Thoracic aorta (tissue), 2 donors: ENCODE data around the gene NCKAP5L. TPM values are rescaled to one million over a fixed set of nuclear protein-coding genes. Genes with fewer than 3 reads are reported as not detected.

Experiments
- ATAC-seq: fragments of 150-250 bp; one replicate; pipeline ENCODE4 v1.8.0; 2017; ENCODE audit warnings: low read depth; ENCODE audit not compliant: insufficient number of reproducible peaks, low FRiP score
- DNase-seq: peaks from one replicate; pipeline ENCODE4 v3.0.0-alpha.2; 2020; ENCODE audit warnings: low spot score
- H3K27ac ChIP-seq, 2 donors: fragments of 200-600 bp; sonication (generic); 1 replicate in 1 of 2; 2 replicates in 1 of 2; pipeline ENCODE4 v1.5.1; 2016; ENCODE audit warnings: mild to moderate bottlenecking in 2 of 2, moderate library complexity in 2 of 2
- H3K27me3 ChIP-seq: fragments of 200-600 bp; sonication (generic); replicated peaks from 2 replicates; pipeline ENCODE4 v1.6.0; 2016; ENCODE audit warnings: mild to moderate bottlenecking; ENCODE audit not compliant: insufficient read depth
- H3K36me3 ChIP-seq: fragments of 200-600 bp; sonication (generic); one replicate; pipeline ENCODE4 v1.5.1; 2016
- H3K4me1 ChIP-seq, 2 donors: fragments of 200-600 bp; sonication (generic); 1 replicate in 1 of 2; 2 replicates in 1 of 2; pipeline versions ENCODE4 v1.5.1 to v1.6.0; 2016; ENCODE audit warnings: low read depth in 2 of 2, mild to moderate bottlenecking in 1 of 2; ENCODE audit not compliant: control insufficient read depth in 1 of 2
- H3K4me3 ChIP-seq: fragments of 200-600 bp; sonication (generic); 2 replicates; pipeline ENCODE4 v1.5.1; 2016; ENCODE audit warnings: mild to moderate bottlenecking
- H3K9me3 ChIP-seq: fragments of 200-600 bp; sonication (generic); 2 replicates; pipeline ENCODE4 v1.5.1; 2016
- total RNA-seq, 2 donors: library from RNA; depleted of rRNA; stranded (reverse); fragments of >200 nt; gene quantifications; one replicate each; pipeline versions ENCODE4 v1.1.0 to v1.2.3, GENCODE V29; 2016
- TF ChIP-seq, protein P1 (sequence below): fragments of 200-600 bp; sonication (generic); IDR thresholded peaks from one replicate; pipeline ENCODE4 v1.5.1; 2019; ENCODE audit warnings: antibody characterized with exemption

NCKAP5L gene, protein sequence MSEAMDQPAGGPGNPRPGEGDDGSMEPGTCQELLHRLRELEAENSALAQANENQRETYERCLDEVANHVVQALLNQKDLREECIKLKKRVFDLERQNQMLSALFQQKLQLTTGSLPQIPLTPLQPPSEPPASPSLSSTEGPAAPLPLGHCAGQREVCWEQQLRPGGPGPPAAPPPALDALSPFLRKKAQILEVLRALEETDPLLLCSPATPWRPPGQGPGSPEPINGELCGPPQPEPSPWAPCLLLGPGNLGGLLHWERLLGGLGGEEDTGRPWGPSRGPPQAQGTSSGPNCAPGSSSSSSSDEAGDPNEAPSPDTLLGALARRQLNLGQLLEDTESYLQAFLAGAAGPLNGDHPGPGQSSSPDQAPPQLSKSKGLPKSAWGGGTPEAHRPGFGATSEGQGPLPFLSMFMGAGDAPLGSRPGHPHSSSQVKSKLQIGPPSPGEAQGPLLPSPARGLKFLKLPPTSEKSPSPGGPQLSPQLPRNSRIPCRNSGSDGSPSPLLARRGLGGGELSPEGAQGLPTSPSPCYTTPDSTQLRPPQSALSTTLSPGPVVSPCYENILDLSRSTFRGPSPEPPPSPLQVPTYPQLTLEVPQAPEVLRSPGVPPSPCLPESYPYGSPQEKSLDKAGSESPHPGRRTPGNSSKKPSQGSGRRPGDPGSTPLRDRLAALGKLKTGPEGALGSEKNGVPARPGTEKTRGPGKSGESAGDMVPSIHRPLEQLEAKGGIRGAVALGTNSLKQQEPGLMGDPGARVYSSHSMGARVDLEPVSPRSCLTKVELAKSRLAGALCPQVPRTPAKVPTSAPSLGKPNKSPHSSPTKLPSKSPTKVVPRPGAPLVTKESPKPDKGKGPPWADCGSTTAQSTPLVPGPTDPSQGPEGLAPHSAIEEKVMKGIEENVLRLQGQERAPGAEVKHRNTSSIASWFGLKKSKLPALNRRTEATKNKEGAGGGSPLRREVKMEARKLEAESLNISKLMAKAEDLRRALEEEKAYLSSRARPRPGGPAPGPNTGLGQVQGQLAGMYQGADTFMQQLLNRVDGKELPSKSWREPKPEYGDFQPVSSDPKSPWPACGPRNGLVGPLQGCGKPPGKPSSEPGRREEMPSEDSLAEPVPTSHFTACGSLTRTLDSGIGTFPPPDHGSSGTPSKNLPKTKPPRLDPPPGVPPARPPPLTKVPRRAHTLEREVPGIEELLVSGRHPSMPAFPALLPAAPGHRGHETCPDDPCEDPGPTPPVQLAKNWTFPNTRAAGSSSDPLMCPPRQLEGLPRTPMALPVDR (N-terminal part only)
- 10 to 100 TPM; 34.9 to 38.0 TPM for total RNA-seq

DNA sequence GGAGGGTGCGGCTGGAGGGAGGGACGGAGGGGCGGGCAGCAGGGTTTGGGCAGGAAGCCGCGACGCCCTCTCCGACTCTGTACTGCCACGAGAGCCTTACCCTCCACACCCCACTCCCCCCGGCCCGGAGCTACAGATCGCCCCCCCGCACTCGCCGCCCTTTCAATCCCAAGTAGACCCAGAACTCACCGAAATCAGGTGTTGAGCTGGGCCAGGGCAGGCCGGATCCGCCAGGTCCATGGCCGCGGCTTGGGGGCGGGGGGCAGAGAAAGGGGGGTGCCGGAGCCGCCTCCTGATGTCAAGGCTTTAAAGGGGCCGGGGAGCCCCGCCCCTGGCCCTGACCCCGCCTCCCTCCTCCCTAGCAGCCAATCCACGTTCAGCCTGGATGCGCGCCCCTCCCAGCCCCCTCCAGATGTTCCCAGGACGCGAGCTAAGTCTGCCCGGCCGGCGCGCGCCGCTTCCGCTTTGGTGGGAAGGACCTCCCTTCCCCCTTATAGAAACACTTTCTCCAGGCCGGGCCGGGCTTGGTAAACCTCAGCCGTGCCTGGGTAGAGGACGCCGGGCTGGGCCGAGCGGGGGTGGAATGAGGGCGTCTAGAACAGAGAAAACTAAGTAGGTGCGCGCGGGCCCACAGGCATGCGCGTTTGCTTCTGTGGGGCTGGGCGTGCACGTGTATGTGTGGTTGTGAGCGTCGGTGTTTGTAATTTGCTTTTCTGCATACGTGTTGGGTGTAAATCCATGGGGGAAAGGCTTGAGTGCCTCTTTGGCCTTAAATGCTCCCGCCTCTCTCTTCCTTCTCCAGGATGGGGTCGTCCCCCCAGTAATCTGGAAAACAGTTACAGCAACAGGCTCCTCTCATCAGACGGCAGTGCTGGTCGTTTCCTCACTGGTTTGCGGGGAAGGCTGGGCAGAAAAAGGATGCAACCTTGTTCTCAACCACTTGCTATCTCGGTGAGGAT is at the start of gene NCKAP5L:
TSS of gene NCKAP5L (minus strand) at position 281 of the 959 bp plus-strand sequence. CDS start 24,369 bp downstream, outside the sequence.
- Histone ChIP-seq H3K4me3 (peak within 1 kb of the TSS; percentile 94), H3K4me1 (peaks cover 31 to 48% of the 10 kb centered on the region in 2 donors), H3K36me3 (no peaks in the 10 kb centered on the region), H3K9me3 (no peaks in the 10 kb centered on the region), H3K27me3 (no peaks in the 10 kb centered on the region), H3K27ac (peak within 1 kb of the TSS; percentile 88 to 93)
- TF ChIP-seq, protein P1, sequence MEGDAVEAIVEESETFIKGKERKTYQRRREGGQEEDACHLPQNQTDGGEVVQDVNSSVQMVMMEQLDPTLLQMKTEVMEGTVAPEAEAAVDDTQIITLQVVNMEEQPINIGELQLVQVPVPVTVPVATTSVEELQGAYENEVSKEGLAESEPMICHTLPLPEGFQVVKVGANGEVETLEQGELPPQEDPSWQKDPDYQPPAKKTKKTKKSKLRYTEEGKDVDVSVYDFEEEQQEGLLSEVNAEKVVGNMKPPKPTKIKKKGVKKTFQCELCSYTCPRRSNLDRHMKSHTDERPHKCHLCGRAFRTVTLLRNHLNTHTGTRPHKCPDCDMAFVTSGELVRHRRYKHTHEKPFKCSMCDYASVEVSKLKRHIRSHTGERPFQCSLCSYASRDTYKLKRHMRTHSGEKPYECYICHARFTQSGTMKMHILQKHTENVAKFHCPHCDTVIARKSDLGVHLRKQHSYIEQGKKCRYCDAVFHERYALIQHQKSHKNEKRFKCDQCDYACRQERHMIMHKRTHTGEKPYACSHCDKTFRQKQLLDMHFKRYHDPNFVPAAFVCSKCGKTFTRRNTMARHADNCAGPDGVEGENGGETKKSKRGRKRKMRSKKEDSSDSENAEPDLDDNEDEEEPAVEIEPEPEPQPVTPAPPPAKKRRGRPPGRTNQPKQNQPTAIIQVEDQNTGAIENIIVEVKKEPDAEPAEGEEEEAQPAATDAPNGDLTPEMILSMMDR, result no peak
- ATAC-seq (peak; percentile 96), DNase-seq (peak; percentile 93)

DNA sequence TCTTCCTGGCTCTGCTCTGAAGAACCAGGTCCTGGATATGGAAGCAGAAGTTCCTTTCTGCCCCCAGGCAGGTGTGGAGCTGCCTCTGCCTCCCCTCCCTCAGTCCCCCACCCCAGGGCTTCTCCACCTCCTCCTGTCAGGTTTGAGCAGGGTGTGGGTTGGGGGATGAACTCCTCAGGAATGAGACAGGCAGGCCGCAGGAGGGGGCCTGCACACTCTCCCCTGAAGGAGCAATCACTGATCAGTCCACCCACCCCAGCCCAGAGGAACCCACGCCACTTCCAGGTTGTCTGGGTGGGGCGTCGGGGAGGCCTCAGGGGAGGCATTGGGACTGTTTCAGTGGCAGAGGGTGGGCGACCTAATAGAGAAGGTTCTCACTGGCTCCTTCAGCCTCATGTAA is 48.9 kb upstream of the NCKAP5L start:
- Histone ChIP-seq H3K27me3 (no peaks in the 10 kb centered on the region), H3K9me3 (no peaks in the 10 kb centered on the region), H3K4me3 (no peak overlapping the region), H3K36me3 (no peaks in the 10 kb centered on the region), H3K27ac (no peak overlapping the region), H3K4me1 (no peaks in the 10 kb centered on the region)
- ATAC-seq (no peak), DNase-seq (no peak)
- TF ChIP-seq, protein P1, result no peak

DNA sequence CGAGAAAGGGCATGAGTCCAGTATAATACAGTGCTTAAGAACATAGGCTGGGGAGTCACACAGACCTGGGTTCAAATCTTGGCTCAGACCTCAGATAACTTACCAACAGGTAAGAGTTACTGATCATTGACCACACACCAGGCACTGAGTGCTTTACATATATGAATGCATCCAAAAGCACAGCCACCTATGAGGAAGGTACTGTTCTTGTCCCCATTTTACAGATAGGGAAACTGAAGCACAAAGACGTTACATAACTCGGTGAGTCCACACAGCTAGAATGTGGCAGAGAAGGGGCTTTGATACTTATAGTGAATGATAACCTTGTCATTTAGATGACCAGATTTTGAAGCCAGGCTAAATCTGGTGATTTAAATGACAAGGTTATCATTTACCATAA is 47.9 kb upstream of the NCKAP5L start:
- H3K36me3 ChIP-seq, result no peaks in the 10 kb centered on the region
- H3K9me3 ChIP-seq, result no peaks in the 10 kb centered on the region
- no peaks in the 10 kb centered on the region for H3K27me3 ChIP-seq
- DNase-seq (no peak), ATAC-seq (no peak)
- no peak overlapping the region for H3K4me3 ChIP-seq
- H3K27ac ChIP-seq, result no peak overlapping the region
- TF ChIP-seq, protein P1, result no peak
- no peaks in the 10 kb centered on the region for H3K4me1 ChIP-seq

DNA sequence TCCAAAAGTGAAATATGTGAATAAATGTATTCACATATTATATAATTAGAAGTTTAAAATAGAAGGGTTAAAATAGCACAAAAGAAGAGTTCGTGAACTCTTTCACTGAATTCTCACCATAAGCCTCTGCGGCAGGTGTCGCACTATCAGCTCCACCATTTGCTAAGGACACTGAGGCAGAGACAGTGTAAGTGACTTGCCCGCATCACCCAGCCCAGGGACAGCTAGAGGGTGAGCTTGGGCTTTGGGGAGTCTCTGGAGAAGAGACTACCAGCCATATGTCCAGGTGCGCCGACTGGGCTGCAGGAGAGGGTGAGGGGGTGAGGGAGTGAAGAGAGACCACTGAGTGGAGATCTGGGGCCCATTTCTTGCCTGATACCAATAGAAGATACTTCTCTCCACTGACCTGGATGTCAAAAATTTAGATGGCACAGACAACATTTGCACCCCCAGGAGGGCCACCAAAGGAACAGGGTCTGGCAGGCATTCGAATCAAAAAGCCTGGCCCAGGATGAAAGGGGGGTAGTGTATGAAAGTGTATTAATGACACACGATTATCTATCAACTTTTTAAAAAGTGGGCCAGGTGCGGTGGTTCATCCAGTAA is 47.0 kb upstream of the NCKAP5L start:
- TF ChIP-seq, protein P1, result no peak
- Histone ChIP-seq H3K4me1 (no peaks in the 10 kb centered on the region), H3K27me3 (no peaks in the 10 kb centered on the region), H3K4me3 (no peak overlapping the region), H3K9me3 (no peaks in the 10 kb centered on the region), H3K36me3 (no peaks in the 10 kb centered on the region), H3K27ac (no peak overlapping the region)
- ATAC-seq (no peak), DNase-seq (no peak)
